ENCODE results near the gene PPP1R1A. TPM values are rescaled to one million over a fixed set of nuclear protein-coding genes. Genes with fewer than 3 reads are reported as not detected.

Gene PPP1R1A
- total RNA-seq, 1 donor from 2014 or later: not detected

- no peaks in the 10 kb centered on the region for H3K4me1 ChIP-seq
- TF ChIP-seq, protein P1, sequence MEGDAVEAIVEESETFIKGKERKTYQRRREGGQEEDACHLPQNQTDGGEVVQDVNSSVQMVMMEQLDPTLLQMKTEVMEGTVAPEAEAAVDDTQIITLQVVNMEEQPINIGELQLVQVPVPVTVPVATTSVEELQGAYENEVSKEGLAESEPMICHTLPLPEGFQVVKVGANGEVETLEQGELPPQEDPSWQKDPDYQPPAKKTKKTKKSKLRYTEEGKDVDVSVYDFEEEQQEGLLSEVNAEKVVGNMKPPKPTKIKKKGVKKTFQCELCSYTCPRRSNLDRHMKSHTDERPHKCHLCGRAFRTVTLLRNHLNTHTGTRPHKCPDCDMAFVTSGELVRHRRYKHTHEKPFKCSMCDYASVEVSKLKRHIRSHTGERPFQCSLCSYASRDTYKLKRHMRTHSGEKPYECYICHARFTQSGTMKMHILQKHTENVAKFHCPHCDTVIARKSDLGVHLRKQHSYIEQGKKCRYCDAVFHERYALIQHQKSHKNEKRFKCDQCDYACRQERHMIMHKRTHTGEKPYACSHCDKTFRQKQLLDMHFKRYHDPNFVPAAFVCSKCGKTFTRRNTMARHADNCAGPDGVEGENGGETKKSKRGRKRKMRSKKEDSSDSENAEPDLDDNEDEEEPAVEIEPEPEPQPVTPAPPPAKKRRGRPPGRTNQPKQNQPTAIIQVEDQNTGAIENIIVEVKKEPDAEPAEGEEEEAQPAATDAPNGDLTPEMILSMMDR (IDR thresholded peaks at IDR 0.05): no peak
- DNase-seq (no peak), ATAC-seq (no peak)
- H3K4me3 ChIP-seq: no peak overlapping the region
- intact Hi-C loops (cut with DNase I): no loop called here
- no peaks in the 10 kb centered on the region for H3K27me3 ChIP-seq
- no peaks in the 10 kb centered on the region for H3K36me3 ChIP-seq
- no peaks in the 10 kb centered on the region for H3K9me3 ChIP-seq
- H3K27ac ChIP-seq: no peak overlapping the region
Measured at GRCh38 chr12:54606556-54606955, 18.1 kb upstream of the PPP1R1A start.

DNA sequence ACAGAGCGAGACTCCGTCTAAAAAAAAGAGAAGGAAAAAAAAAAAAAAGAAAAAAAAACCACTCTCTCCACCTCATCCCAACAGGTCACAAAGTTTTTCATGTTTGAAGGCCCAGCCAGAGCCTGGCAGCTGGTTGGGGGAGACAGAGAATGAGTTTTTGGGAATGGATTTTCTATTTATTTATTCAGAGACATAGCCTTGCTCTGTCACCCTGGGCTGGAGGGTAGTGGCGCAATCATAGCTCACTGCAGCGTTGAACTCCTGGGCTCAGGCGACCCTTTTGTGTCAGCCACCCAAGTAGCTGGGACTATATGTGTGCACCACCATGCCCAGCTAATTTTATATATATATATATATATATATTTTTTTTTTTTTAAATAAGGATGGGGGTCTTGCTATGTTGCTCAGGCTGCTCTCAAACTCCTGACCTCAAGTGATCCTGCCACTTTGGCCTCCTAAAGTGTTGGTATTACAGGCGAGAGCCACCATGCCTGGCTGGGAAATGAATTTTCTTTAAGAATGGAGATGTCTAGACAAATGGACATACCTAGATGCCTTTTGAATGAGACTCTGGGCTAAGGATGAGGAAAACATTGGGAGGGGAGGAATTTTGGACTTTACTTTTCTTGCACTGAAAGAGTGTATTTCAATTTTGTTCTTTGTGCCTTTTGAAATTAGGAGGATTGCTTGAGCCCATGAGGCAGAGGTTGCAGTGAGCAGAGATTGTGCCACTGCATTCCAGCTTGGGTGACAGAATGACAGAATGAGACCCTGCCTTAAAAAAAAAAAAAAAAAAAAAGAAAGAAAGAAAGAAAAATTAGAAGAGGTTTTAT, 16.9 kb upstream of the PPP1R1A start:
- Histone ChIP-seq H3K4me1 (no peaks in the 10 kb centered on the region), H3K36me3 (no peaks in the 10 kb centered on the region), H3K4me3 (no peak overlapping the region), H3K27ac (no peak overlapping the region), H3K27me3 (no peaks in the 10 kb centered on the region), H3K9me3 (no peaks in the 10 kb centered on the region)
- intact Hi-C loops (cut with DNase I): no loop called here
- ATAC-seq (no peak), DNase-seq (no peak)
- TF ChIP-seq, protein P1 (IDR thresholded peaks at IDR 0.05): no peak

DNA sequence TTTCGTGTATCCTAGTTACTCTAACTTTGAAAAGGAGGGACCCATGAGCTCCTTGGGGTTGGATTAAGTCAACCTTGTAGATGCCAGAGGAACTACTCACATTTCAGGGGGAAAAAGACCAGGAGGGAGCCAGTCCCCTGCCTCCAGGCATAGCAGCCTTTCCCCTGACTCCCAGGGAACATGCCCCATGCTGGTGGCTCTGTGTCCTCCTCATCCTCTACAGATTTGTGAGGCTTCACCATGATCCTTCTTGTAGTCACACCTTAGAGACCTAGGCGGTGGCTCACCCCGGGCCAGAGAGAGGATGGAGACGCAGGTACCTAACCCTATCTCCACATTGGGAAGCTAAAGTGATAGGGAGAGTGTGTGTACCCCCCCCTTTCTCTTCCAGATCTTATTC, 16.0 kb upstream of the PPP1R1A start:
- DNase-seq (no peak), ATAC-seq (no peak)
- Histone ChIP-seq H3K4me1 (no peaks in the 10 kb centered on the region), H3K36me3 (no peaks in the 10 kb centered on the region), H3K27me3 (no peaks in the 10 kb centered on the region), H3K9me3 (no peaks in the 10 kb centered on the region), H3K27ac (no peak overlapping the region), H3K4me3 (no peak overlapping the region)
- intact Hi-C loops (cut with DNase I): no loop called here
- TF ChIP-seq, protein P1 (IDR thresholded peaks at IDR 0.05): no peak

DNA sequence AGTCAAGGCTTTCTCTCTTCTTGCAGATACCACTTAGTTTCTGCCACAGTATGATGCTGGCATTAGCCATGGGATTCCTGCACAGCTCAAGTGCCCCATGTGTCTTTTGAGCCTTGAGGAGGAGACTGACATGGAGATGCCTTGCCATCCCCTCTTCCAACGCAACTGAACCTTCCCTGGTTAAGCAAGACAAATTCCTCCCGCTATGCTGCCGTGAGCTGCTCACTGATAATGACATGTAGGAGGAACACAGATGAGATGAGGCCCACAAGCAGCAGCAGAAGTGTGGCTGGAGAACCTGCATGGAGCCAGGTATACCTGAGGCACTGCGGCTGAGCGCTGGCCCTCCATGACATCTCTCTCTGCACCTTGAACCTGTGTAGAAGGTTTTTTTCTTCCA, 15.4 kb upstream of the PPP1R1A start:
- TF ChIP-seq, protein P1 (IDR thresholded peaks at IDR 0.05): no peak
- ATAC-seq (no peak), DNase-seq (no peak)
- no peaks in the 10 kb centered on the region for H3K9me3 ChIP-seq
- H3K27ac ChIP-seq: no peak overlapping the region
- H3K4me3 ChIP-seq: no peak overlapping the region
- H3K4me1 ChIP-seq: no peaks in the 10 kb centered on the region
- H3K27me3 ChIP-seq: no peaks in the 10 kb centered on the region
- no peaks in the 10 kb centered on the region for H3K36me3 ChIP-seq
- intact Hi-C loops (cut with DNase I): no loop called here

- DNase-seq: no peak
Measured at GRCh38 chr12:54603173-54603814, 14.8 kb upstream of the PPP1R1A start.

More at GRCh38 chr12:54603173-54603814, 14.8 kb upstream of the PPP1R1A start:
- Histone ChIP-seq H3K36me3 (no peaks in the 10 kb centered on the region), H3K9me3 (no peaks in the 10 kb centered on the region), H3K4me1 (no peaks in the 10 kb centered on the region), H3K27me3 (no peaks in the 10 kb centered on the region), H3K4me3 (no peak overlapping the region), H3K27ac (no peak overlapping the region)
- intact Hi-C loops (cut with DNase I): no loop called here
- TF ChIP-seq, protein P1 (IDR thresholded peaks at IDR 0.05): peak; percentile 73
- ATAC-seq: peak; percentile 90

All from upper lobe of right lung (tissue), 1 donor.